Effector memory CD8-positive, alpha-beta T cell (primary cell): ENCODE results near the gene SRGAP3.

Source experiments
- ATAC-seq: fragments of 150-1000 bp; cut with Tn5 transposase; replicated peaks from 2 replicates; pipeline ENCODE4 v1.10.0; 2021; ENCODE audit warnings: mild to moderate bottlenecking, moderate library complexity
- DNase-seq, 3 experiments: peaks; one replicate each; pipeline ENCODE4 v3.0.0; 2021
- H3K27ac Mint-ChIP-seq, 2 donors: one replicate each; pipeline ENCODE4 v1.8.0; 2022; ENCODE audit warnings: mild to moderate bottlenecking in 2 of 2, mixed read lengths in 2 of 2, moderate library complexity in 2 of 2
- H3K27me3 Mint-ChIP-seq, 2 donors: one replicate each; pipeline ENCODE4 v1.8.0; 2022; ENCODE audit warnings: mixed read lengths in 2 of 2
- H3K36me3 Mint-ChIP-seq: one replicate; pipeline ENCODE4 v1.8.0; 2022; ENCODE audit warnings: mild to moderate bottlenecking, moderate library complexity, mixed read lengths; ENCODE audit not compliant: insufficient read depth
- H3K4me1 Mint-ChIP-seq, 2 donors: one replicate each; pipeline ENCODE4 v1.8.0; 2022; ENCODE audit warnings: low read depth in 2 of 2, mixed read lengths in 2 of 2
- H3K4me3 Mint-ChIP-seq, 2 donors: one replicate each; pipeline ENCODE4 v1.8.0; 2022; ENCODE audit warnings: mild to moderate bottlenecking in 2 of 2, mixed read lengths in 2 of 2, moderate library complexity in 2 of 2
- H3K9me3 Mint-ChIP-seq, 2 donors: one replicate each; pipeline ENCODE4 v1.8.0; 2022; ENCODE audit warnings: mixed read lengths in 2 of 2

Gene SRGAP3

DNA sequence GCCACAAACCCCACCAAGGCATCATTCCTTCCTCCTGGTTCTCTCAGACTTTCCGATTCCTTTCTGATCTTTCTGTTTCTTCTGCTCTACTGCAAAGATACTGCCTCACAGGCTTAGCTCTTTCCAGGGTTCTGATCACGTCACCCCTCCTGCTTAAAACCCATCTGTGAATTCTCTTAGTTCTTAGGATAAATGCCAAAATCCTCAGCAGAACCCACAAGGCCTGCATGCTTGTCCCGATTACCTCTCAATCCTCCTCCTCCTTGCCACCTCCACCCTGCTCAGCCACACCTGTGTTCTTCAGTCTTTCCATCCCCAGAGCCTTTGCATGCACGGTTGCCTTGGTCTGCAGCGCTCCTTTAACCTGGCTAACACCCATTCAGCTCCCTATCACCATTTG is 84.0 kb downstream of the SRGAP3 start:
- no peak for ATAC-seq
- DNase-seq: no peak
- Mint-ChIP-seq H3K9me3 (no peaks in the 10 kb centered on the region), H3K27me3 (no peaks in the 10 kb centered on the region), H3K36me3 (no peaks in the 10 kb centered on the region), H3K4me1 (peaks cover 10 to 11% of the 10 kb centered on the region in 2 donors), H3K27ac (no peak overlapping the region), H3K4me3 (no peak overlapping the region)

- DNase-seq (no peak), ATAC-seq (no peak)
- Mint-ChIP-seq H3K36me3 (no peaks in the 10 kb centered on the region), H3K4me3 (no peak overlapping the region), H3K9me3 (no peaks in the 10 kb centered on the region), H3K4me1 (no peaks in the 10 kb centered on the region), H3K27ac (no peak overlapping the region), H3K27me3 (peaks cover 0 to 7% of the 10 kb centered on the region in 2 donors)
Measured at GRCh38 chr3:9163289-9163688, 86.2 kb downstream of the SRGAP3 start.

DNA sequence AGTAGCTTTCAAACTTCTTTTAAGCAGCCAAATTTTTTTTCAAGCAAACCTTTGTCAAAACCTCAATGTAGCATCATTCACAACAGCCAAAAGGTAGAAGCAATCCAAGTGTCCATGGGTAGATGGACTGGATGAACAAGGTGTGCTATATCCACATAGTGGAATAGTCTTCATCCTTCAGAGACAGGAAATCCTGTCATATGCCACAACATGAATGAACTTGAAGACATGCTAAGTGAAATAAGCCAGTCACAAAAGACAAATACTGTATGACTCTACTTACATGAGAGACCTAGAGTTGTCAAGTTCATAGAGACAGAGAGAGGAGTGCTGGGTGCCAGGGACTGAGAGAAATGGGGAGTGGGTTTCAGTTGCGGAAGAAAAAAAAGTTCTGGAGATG is 87.6 kb downstream of the SRGAP3 start:
- H3K4me3 Mint-ChIP-seq: no peak overlapping the region
- no peaks in the 10 kb centered on the region for H3K9me3 Mint-ChIP-seq
- no peak overlapping the region for H3K27ac Mint-ChIP-seq
- H3K36me3 Mint-ChIP-seq: no peaks in the 10 kb centered on the region
- ATAC-seq (no peak), DNase-seq (no peak)
- H3K4me1 Mint-ChIP-seq: no peaks in the 10 kb centered on the region
- peaks cover 0 to 15% of the 10 kb centered on the region in 2 donors for H3K27me3 Mint-ChIP-seq

DNA sequence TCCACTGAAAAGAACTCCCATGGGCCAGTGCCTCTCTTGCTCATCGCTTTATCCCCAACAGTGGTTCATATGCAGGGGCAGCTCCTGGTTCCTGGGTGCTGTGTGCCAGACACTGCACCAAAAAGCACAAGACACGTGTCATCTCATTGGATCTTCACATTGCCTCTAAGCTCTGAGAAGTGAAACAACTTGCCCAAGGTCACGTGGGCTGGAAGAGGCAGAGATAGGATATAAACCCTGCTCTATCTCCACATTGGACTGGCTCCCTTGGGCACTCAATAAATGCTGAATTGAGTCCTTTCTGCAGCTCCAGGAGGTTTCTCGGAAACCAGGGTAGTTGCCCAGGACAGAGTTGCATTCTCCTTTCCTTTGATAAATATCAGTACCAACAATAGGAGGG is 88.1 kb downstream of the SRGAP3 start:
- no peaks in the 10 kb centered on the region for H3K9me3 Mint-ChIP-seq
- no peaks in the 10 kb centered on the region for H3K4me1 Mint-ChIP-seq
- H3K4me3 Mint-ChIP-seq: no peak overlapping the region
- H3K27ac Mint-ChIP-seq: no peak overlapping the region
- ATAC-seq (no peak), DNase-seq (no peak)
- peaks cover 0 to 20% of the 10 kb centered on the region in 2 donors for H3K27me3 Mint-ChIP-seq
- H3K36me3 Mint-ChIP-seq: no peaks in the 10 kb centered on the region

- peaks cover 4 to 33% of the 10 kb centered on the region in 2 donors for H3K27me3 Mint-ChIP-seq
- H3K4me1 Mint-ChIP-seq: no peaks in the 10 kb centered on the region
- H3K27ac Mint-ChIP-seq: no peak overlapping the region
- DNase-seq (no peak), ATAC-seq (no peak)
- no peaks in the 10 kb centered on the region for H3K9me3 Mint-ChIP-seq
- no peak overlapping the region for H3K4me3 Mint-ChIP-seq
- H3K36me3 Mint-ChIP-seq: no peaks in the 10 kb centered on the region
Measured at GRCh38 chr3:9158865-9159630, 90.4 kb downstream of the SRGAP3 start.

- no peaks in the 10 kb centered on the region for H3K36me3 Mint-ChIP-seq
- DNase-seq: no peak
- no peak overlapping the region for H3K27ac Mint-ChIP-seq
- H3K4me3 Mint-ChIP-seq: no peak overlapping the region
- no peaks in the 10 kb centered on the region for H3K4me1 Mint-ChIP-seq
- ATAC-seq: no peak
- peaks cover 4 to 35% of the 10 kb centered on the region in 2 donors for H3K27me3 Mint-ChIP-seq
- no peaks in the 10 kb centered on the region for H3K9me3 Mint-ChIP-seq
Measured at GRCh38 chr3:9157651-9158362, 91.6 kb downstream of the SRGAP3 start.

GRCh38 chr3:9156604-9157003 is 92.8 kb downstream of the SRGAP3 start:
- DNase-seq (no peak), ATAC-seq (no peak)
- Mint-ChIP-seq H3K36me3 (no peaks in the 10 kb centered on the region), H3K9me3 (peaks cover under 1 to 8% of the 10 kb centered on the region in 2 donors), H3K4me1 (no peaks in the 10 kb centered on the region), H3K4me3 (no peak overlapping the region), H3K27me3 (peaks cover 4 to 37% of the 10 kb centered on the region in 2 donors), H3K27ac (no peak overlapping the region)

GRCh38 chr3:9155028-9155427 is 94.4 kb downstream of the SRGAP3 start:
- no peak overlapping the region for H3K27ac Mint-ChIP-seq
- no peak overlapping the region for H3K4me3 Mint-ChIP-seq
- ATAC-seq: no peak
- H3K36me3 Mint-ChIP-seq: no peaks in the 10 kb centered on the region
- DNase-seq: no peak
- no peaks in the 10 kb centered on the region for H3K4me1 Mint-ChIP-seq
- H3K9me3 Mint-ChIP-seq: peaks cover 9 to 18% of the 10 kb centered on the region in 2 donors
- peaks cover 14 to 51% of the 10 kb centered on the region in 2 donors for H3K27me3 Mint-ChIP-seq

- Mint-ChIP-seq H3K4me1 (no peaks in the 10 kb centered on the region), H3K27ac (no peak overlapping the region), H3K9me3 (peaks cover 10 to 18% of the 10 kb centered on the region in 2 donors), H3K4me3 (no peak overlapping the region), H3K36me3 (no peaks in the 10 kb centered on the region), H3K27me3 (peaks cover 22 to 55% of the 10 kb centered on the region in 2 donors)
- DNase-seq (no peak), ATAC-seq (no peak)
Measured at GRCh38 chr3:9153904-9154619, 95.4 kb downstream of the SRGAP3 start.

GRCh38 chr3:9151240-9151639 is 98.2 kb downstream of the SRGAP3 start:
- no peak overlapping the region for H3K27ac Mint-ChIP-seq
- H3K9me3 Mint-ChIP-seq: peaks cover 10 to 18% of the 10 kb centered on the region in 2 donors
- peaks cover 2 to 4% of the 10 kb centered on the region in 2 donors for H3K4me1 Mint-ChIP-seq
- H3K4me3 Mint-ChIP-seq: no peak overlapping the region
- no peaks in the 10 kb centered on the region for H3K36me3 Mint-ChIP-seq
- peaks cover 22 to 39% of the 10 kb centered on the region in 2 donors for H3K27me3 Mint-ChIP-seq
- DNase-seq (no peak), ATAC-seq (no peak)

GRCh38 chr3:9149566-9149965 is 99.9 kb downstream of the SRGAP3 start:
- Mint-ChIP-seq H3K27me3 (peaks cover 27 to 35% of the 10 kb centered on the region in 2 donors), H3K27ac (no peak overlapping the region), H3K4me3 (no peak overlapping the region), H3K9me3 (peaks cover 10 to 18% of the 10 kb centered on the region in 2 donors), H3K4me1 (peaks cover 2 to 4% of the 10 kb centered on the region in 2 donors), H3K36me3 (no peaks in the 10 kb centered on the region)
- DNase-seq: no peak
- no peak for ATAC-seq

GRCh38 chr3:9147896-9148266 is 101.6 kb downstream of the SRGAP3 start:
- ATAC-seq: no peak
- no peaks in the 10 kb centered on the region for H3K36me3 Mint-ChIP-seq
- peaks cover 37 to 43% of the 10 kb centered on the region in 2 donors for H3K27me3 Mint-ChIP-seq
- peaks cover 2 to 4% of the 10 kb centered on the region in 2 donors for H3K4me1 Mint-ChIP-seq
- H3K4me3 Mint-ChIP-seq: no peak overlapping the region
- peaks cover 12 to 18% of the 10 kb centered on the region in 2 donors for H3K9me3 Mint-ChIP-seq
- no peak for DNase-seq
- no peak overlapping the region for H3K27ac Mint-ChIP-seq

GRCh38 chr3:9147215-9147895 is 102.1 kb downstream of the SRGAP3 start:
- peaks cover 2 to 4% of the 10 kb centered on the region in 2 donors for H3K4me1 Mint-ChIP-seq
- ATAC-seq (no peak), DNase-seq (no peak)
- H3K36me3 Mint-ChIP-seq: no peaks in the 10 kb centered on the region
- H3K4me3 Mint-ChIP-seq: no peak overlapping the region
- H3K27ac Mint-ChIP-seq: no peak overlapping the region
- H3K9me3 Mint-ChIP-seq: peaks cover 12 to 17% of the 10 kb centered on the region in 2 donors
- H3K27me3 Mint-ChIP-seq: peaks cover 37 to 43% of the 10 kb centered on the region in 2 donors
